ENCODE data around the gene RNF149. TPM values are rescaled to one million over a fixed set of nuclear protein-coding genes. Genes with fewer than 3 reads are reported as not detected.

RNF149 gene
- total RNA-seq, 2 experiments from 2014 or later, result 23.4 to 29.5 TPM

GRCh38 chr2:101273056-101273455, 35.4 kb downstream of the RNF149 start:
- intact Hi-C loops (cut with DNase I, micrococcal nuclease), result loop anchor here (2.0 to 10.0 kb wide), 2 partner anchors 112 to 728 kb away; partner anchors contain the start of gene CREG2 (in 1 of the 2)

GRCh38 chr2:101272045-101272784, 36.3 kb downstream of the RNF149 start:
- no peak for DNase-seq
- peaks cover 41% of the 10 kb centered on the region for H3K4me1 Mint-ChIP-seq

More at GRCh38 chr2:101273056-101273455, 35.4 kb downstream of the RNF149 start:
- Mint-ChIP-seq H3K4me3 (no peak overlapping the region), H3K4me1 (peaks cover 35% of the 10 kb centered on the region), H3K9me3 (ENCODE audit: low read depth) (no peaks in the 10 kb centered on the region), H3K27ac (peak overlapping the region; percentile 69), H3K36me3 (ENCODE audit: low read depth) (peaks cover 61% of the 10 kb centered on the region), H3K27me3 (no peaks in the 10 kb centered on the region)
- DNase-seq (no peak), ATAC-seq (no peak)
- CTCF ChIA-PET, result no interaction called here
- POLR2A ChIA-PET, result no interaction called here

GRCh38 chr2:101270700-101271259, 37.7 kb downstream of the RNF149 start:
- Mint-ChIP-seq H3K36me3 (ENCODE audit: low read depth) (peaks cover 66% of the 10 kb centered on the region), H3K27ac (no peak overlapping the region), H3K4me3 (no peak overlapping the region), H3K4me1 (peaks cover 45% of the 10 kb centered on the region), H3K9me3 (ENCODE audit: low read depth) (no peaks in the 10 kb centered on the region), H3K27me3 (no peaks in the 10 kb centered on the region)
- CTCF ChIA-PET, result interaction anchor here (0.6 to 1.8 kb wide), 7 partner anchors 12 to 1085 kb away, joined by 3 to 8 read pairs (median 3); partner anchors contain the start of genes CNOT11 and IL18R1
- intact Hi-C loops (cut with DNase I, micrococcal nuclease), result loop anchor here in 1 of 2 experiments (10.0 kb wide), 1 partner anchor 114 kb away; the partner anchor contains the start of gene CREG2
- no peak for DNase-seq
- ATAC-seq, result no peak
- POLR2A ChIA-PET, result no interaction called here

More at GRCh38 chr2:101272045-101272784, 36.3 kb downstream of the RNF149 start:
- Mint-ChIP-seq H3K9me3 (ENCODE audit: low read depth) (no peaks in the 10 kb centered on the region), H3K27me3 (no peaks in the 10 kb centered on the region), H3K36me3 (ENCODE audit: low read depth) (peaks cover 64% of the 10 kb centered on the region), H3K4me3 (no peak overlapping the region), H3K27ac (peak overlapping the region; percentile 69)
- POLR2A ChIA-PET, result no interaction called here
- peak; percentile 97 for ATAC-seq
- intact Hi-C loops (cut with DNase I, micrococcal nuclease), result loop anchor here (1.0 to 10.0 kb wide), 5 partner anchors 19 to 729 kb away; partner anchors contain the start of genes CNOT11 (in 1 of the 2) and CREG2 (in 1 of the 2)
- CTCF ChIA-PET, result interaction anchor here (0.6 to 1.8 kb wide), 5 partner anchors 11 to 264 kb away, joined by 3 to 8 read pairs (median 3); partner anchors contain the start of gene CNOT11

- ChIA-PET POLR2A (no interaction called here), CTCF (no interaction called here)
- Mint-ChIP-seq H3K9me3 (ENCODE audit: low read depth) (no peaks in the 10 kb centered on the region), H3K4me3 (no peak overlapping the region), H3K36me3 (ENCODE audit: low read depth) (peaks cover 71% of the 10 kb centered on the region), H3K27me3 (no peaks in the 10 kb centered on the region), H3K27ac (peak overlapping the region; percentile 29), H3K4me1 (peaks cover 44% of the 10 kb centered on the region)
- ATAC-seq, result no peak
- intact Hi-C loops (cut with DNase I, micrococcal nuclease), result no loop called here
- DNase-seq, result no peak
Measured at GRCh38 chr2:101267671-101268656, 40.5 kb downstream of the RNF149 start.

GRCh38 chr2:101265893-101266499, 42.5 kb downstream of the RNF149 start:
- ATAC-seq (no peak), DNase-seq (no peak)
- peaks cover 67% of the 10 kb centered on the region for H3K36me3 Mint-ChIP-seq (ENCODE audit: low read depth)
- ChIA-PET POLR2A (interaction anchor here (0.6 to 1.0 kb wide), 2 partner anchors 45 to 312 kb away, joined by 3 to 4 read pairs; no protein-coding TSS in a partner anchor), CTCF (interaction anchor here (1.0 kb wide), 1 partner anchor 76 kb away, joined by 4 read pairs; no protein-coding TSS in a partner anchor)
- H3K27ac Mint-ChIP-seq, result no peak overlapping the region
- no peaks in the 10 kb centered on the region for H3K9me3 Mint-ChIP-seq (ENCODE audit: low read depth)
- intact Hi-C loops (cut with DNase I, micrococcal nuclease), result no loop called here
- H3K4me3 Mint-ChIP-seq, result no peak overlapping the region
- peaks cover 33% of the 10 kb centered on the region for H3K4me1 Mint-ChIP-seq
- no peaks in the 10 kb centered on the region for H3K27me3 Mint-ChIP-seq

- no peak overlapping the region for H3K4me3 Mint-ChIP-seq
- no peaks in the 10 kb centered on the region for H3K9me3 Mint-ChIP-seq (ENCODE audit: low read depth)
- peak overlapping the region; percentile 52 for H3K27ac Mint-ChIP-seq
- intact Hi-C loops (cut with DNase I, micrococcal nuclease), result no loop called here
- peaks cover 27% of the 10 kb centered on the region for H3K4me1 Mint-ChIP-seq
- ATAC-seq (peak; percentile 26), DNase-seq (no peak)
- peaks cover 58% of the 10 kb centered on the region for H3K36me3 Mint-ChIP-seq (ENCODE audit: low read depth)
- H3K27me3 Mint-ChIP-seq, result no peaks in the 10 kb centered on the region
- ChIA-PET CTCF (no interaction called here), POLR2A (no interaction called here)
Measured at GRCh38 chr2:101264360-101264939, 44.1 kb downstream of the RNF149 start.

GRCh38 chr2:101263377-101263800, 45.1 kb downstream of the RNF149 start:
- H3K27ac Mint-ChIP-seq, result peak overlapping the region; percentile 4
- CTCF ChIA-PET, result no interaction called here
- H3K4me3 Mint-ChIP-seq, result no peak overlapping the region

GRCh38 chr2:101262142-101262541, 46.4 kb downstream of the RNF149 start:
- peaks cover 31% of the 10 kb centered on the region for H3K4me1 Mint-ChIP-seq
- H3K4me3 Mint-ChIP-seq, result no peak overlapping the region
- CTCF ChIA-PET, result interaction anchor here (1.3 kb wide), 1 partner anchor 10 kb away, joined by 3 read pairs; the partner anchor contains the start of gene CNOT11
- intact Hi-C loops (cut with DNase I, micrococcal nuclease), result no loop called here
- H3K36me3 Mint-ChIP-seq (ENCODE audit: low read depth), result peaks cover 57% of the 10 kb centered on the region
- H3K27me3 Mint-ChIP-seq, result no peaks in the 10 kb centered on the region
- H3K9me3 Mint-ChIP-seq (ENCODE audit: low read depth), result no peaks in the 10 kb centered on the region
- ATAC-seq (no peak), DNase-seq (no peak)
- H3K27ac Mint-ChIP-seq, result no peak overlapping the region
- POLR2A ChIA-PET, result no interaction called here

More at GRCh38 chr2:101263377-101263800, 45.1 kb downstream of the RNF149 start:
- POLR2A ChIA-PET, result no interaction called here
- intact Hi-C loops (cut with DNase I, micrococcal nuclease), result no loop called here
- no peaks in the 10 kb centered on the region for H3K27me3 Mint-ChIP-seq
- DNase-seq (no peak), ATAC-seq (no peak)
- peaks cover 58% of the 10 kb centered on the region for H3K36me3 Mint-ChIP-seq (ENCODE audit: low read depth)
- no peaks in the 10 kb centered on the region for H3K9me3 Mint-ChIP-seq (ENCODE audit: low read depth)
- H3K4me1 Mint-ChIP-seq, result peaks cover 32% of the 10 kb centered on the region

- ChIA-PET CTCF (interaction anchor here (0.6 to 0.7 kb wide), 2 partner anchors 44 to 217 kb away, joined by 3 read pairs; no protein-coding TSS in a partner anchor), POLR2A (interaction anchor here (0.6 kb wide), 1 partner anchor 122 kb away, joined by 8 read pairs; no protein-coding TSS in a partner anchor)
- Mint-ChIP-seq H3K9me3 (ENCODE audit: low read depth) (no peaks in the 10 kb centered on the region), H3K27me3 (no peaks in the 10 kb centered on the region), H3K4me3 (no peak overlapping the region), H3K36me3 (ENCODE audit: low read depth) (peaks cover 57% of the 10 kb centered on the region), H3K27ac (no peak overlapping the region), H3K4me1 (peaks cover 46% of the 10 kb centered on the region)
- no peak for DNase-seq
- ATAC-seq, result no peak
- intact Hi-C loops (cut with DNase I, micrococcal nuclease), result no loop called here
Measured at GRCh38 chr2:101258804-101259203, 49.7 kb downstream of the RNF149 start.

- peaks cover 52% of the 10 kb centered on the region for H3K36me3 Mint-ChIP-seq (ENCODE audit: low read depth)
- H3K4me3 Mint-ChIP-seq, result no peak overlapping the region
- H3K27me3 Mint-ChIP-seq, result no peaks in the 10 kb centered on the region
- peaks cover 51% of the 10 kb centered on the region for H3K4me1 Mint-ChIP-seq
- H3K9me3 Mint-ChIP-seq (ENCODE audit: low read depth), result no peaks in the 10 kb centered on the region
- H3K27ac Mint-ChIP-seq, result peak overlapping the region; percentile 76
- DNase-seq (no peak), ATAC-seq (no peak)
- CTCF ChIA-PET, result no interaction called here
- intact Hi-C loops (cut with DNase I, micrococcal nuclease), result no loop called here
- POLR2A ChIA-PET, result no interaction called here
Measured at GRCh38 chr2:101256316-101256715, 52.2 kb downstream of the RNF149 start.

All from activated CD4-positive, alpha-beta T cell treated with anti-CD3 and anti-CD28 coated beads for 36 hours (primary cell).